ENCODE data around the gene OASL. TPM values are rescaled to one million over a fixed set of nuclear protein-coding genes. Genes with fewer than 3 reads are reported as not detected.

The OASL gene
- total and polyA plus RNA-seq, 9 of the 15 experiments (the other 6 are each of a cell fraction or from before 2014, with no cell fraction given), result 0.14 TPM; not detected in 8

DNA sequence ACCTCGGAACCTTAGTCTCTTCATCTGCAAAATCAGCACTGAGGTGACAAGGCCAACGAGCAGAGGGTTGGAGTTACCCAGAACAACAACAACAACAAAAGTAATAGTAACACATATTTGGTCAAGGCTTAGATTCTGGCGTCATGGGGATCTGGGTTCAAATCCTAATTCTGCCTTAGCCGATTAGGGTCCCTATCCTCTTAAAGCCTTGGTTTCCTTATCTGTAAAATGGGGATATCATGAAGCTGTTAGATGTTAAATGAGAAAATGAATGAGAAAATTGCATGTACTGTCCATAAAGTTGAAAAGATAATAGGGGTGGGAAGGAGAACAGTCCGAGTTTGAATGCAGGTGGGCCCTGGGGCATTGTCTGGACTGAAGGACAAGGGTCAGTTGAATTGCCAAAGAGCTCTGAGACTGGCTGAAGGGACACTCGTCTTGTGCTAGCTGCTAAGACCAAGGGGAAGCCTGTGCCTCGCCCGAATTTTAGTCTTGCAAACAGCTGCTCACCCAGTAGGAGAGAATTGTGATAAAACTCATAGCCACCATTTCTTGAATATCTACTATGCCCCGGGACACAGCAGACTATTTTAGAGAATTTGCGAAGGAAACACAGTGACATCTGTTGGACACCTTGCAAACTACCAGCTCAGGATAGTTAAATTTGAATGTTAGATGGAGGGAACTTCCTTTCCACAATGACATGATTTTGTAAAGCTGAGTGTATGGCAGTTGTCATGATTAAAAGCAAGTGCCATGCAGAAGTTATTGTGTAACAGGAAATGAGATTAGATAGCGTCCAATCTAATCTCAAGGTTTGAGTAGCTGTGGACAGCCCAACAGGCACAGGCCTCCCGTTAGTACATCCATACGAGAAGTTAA is 67.5 kb downstream of the OASL start (continued):
- TF ChIP-seq RB1 (IDR thresholded peaks at IDR 0.05; ENCODE audit: low read depth) (no peak), POLR2A (conservative IDR thresholded peaks at IDR 0.05) (no peak), JUND (IDR thresholded peaks at IDR 0.05; ENCODE audit: borderline replicate concordance, low read depth, low read length) (peak; percentile 49), JUND (tag; IDR thresholded peaks at IDR 0.05; ENCODE audit: borderline replicate concordance, low read depth, low read length) (peak; percentile 39; the same call in 1 of the 3 replicates), KHSRP (IDR thresholded peaks at IDR 0.05) (no peak)

GRCh38 chr12:120970310-120970709 is 68.7 kb downstream of the OASL start:
- ATAC-seq (no peak), DNase-seq (ENCODE audit: extremely low read depth in 1 of 4, low spot score in 3 of 4) (no peak), FAIRE-seq (no peak)
- Histone ChIP-seq H3K4me3 (no peak overlapping the region), H3K27me3 (ENCODE audit: control insufficient read depth in 2 of 2, insufficient read depth in 2 of 2, low read length in 2 of 2) (no peaks in the 10 kb centered on the region), H3K4me1 (replicated peaks in 1 of 2; ENCODE audit: control insufficient read depth in 2 of 2, insufficient read depth in 2 of 2, low read length in 2 of 2) (peaks cover 0 to 2% of the 10 kb centered on the region in 2 experiments; a peak in 1 of 5 replicates), H3K79me2 (ENCODE audit: control insufficient read depth, insufficient read depth, low read length) (no peaks in the 10 kb centered on the region), H4K20me1 (replicated peaks; ENCODE audit: control insufficient read depth, insufficient read depth, low read length) (no peaks in the 10 kb centered on the region), H3K4me2 (ENCODE audit: insufficient read depth, low read length) (no peak overlapping the region), H2AFZ (ENCODE audit: low read depth, low read length) (no peak overlapping the region), H3K9me3 (replicated peaks; ENCODE audit: control insufficient read depth, insufficient read depth, low read depth, low read length) (no peaks in the 10 kb centered on the region), H3K36me3 (ENCODE audit: control insufficient read depth, insufficient read depth, low read length) (no peaks in the 10 kb centered on the region), H3K9me1 (ENCODE audit: control insufficient read depth, insufficient read depth, low read length) (no peaks in the 10 kb centered on the region), H3K9ac (ENCODE audit: insufficient read depth in 1 of 2, low read depth in 2 of 2, low read length in 2 of 2) (0 out of 4 replicates have a peak overlapping the region, but pooled peaks of 1 of the 2 experiments have one; percentile 10), H3K27ac (ENCODE audit: extremely low read depth, low read depth, low read length) (no peak overlapping the region)
- 38% methylated on average over 3 of the region's 3 CpGs for WGBS (ENCODE audit: insufficient coverage, low coverage, missing lambda C conversion rate)
- intact Hi-C loops (cut with micrococcal nuclease), result loop anchor here (2.0 to 5.0 kb wide), 3 partner anchors 114 to 323 kb away; no protein-coding TSS in a partner anchor
- no TSS peak for BruUV-seq (replicated peaks)
- TF ChIP-seq PCBP1 (IDR thresholded peaks at IDR 0.05; ENCODE audit: low read depth, low read length, poor library complexity, severe bottlenecking) (no peak), SMC3 (conservative IDR thresholded peaks at IDR 0.05; ENCODE audit: insufficient read depth, low read depth, low read length) (no peak), RBM15 (IDR thresholded peaks at IDR 0.05; ENCODE audit: insufficient read depth, low read length) (no peak), TGIF2 (CRISPR knock-in tag; IDR thresholded peaks at IDR 0.05) (no peak), ZBTB5 (IDR thresholded peaks at IDR 0.05) (no peak), TFE3 (CRISPR knock-in tag; IDR thresholded peaks at IDR 0.05) (no peak)
- TF ChIP-seq, protein P1, sequence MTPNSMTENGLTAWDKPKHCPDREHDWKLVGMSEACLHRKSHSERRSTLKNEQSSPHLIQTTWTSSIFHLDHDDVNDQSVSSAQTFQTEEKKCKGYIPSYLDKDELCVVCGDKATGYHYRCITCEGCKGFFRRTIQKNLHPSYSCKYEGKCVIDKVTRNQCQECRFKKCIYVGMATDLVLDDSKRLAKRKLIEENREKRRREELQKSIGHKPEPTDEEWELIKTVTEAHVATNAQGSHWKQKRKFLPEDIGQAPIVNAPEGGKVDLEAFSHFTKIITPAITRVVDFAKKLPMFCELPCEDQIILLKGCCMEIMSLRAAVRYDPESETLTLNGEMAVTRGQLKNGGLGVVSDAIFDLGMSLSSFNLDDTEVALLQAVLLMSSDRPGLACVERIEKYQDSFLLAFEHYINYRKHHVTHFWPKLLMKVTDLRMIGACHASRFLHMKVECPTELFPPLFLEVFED (CRISPR knock-in tag; conservative IDR thresholded peaks at IDR 0.05), result no peak
- in situ Hi-C loops (cut with MboI), result no loop called here
- CTCF ChIA-PET (ENCODE audit: low intra/inter-chr PET ratio), result no interaction called here
- POLR2A ChIA-PET, result no interaction called here
